Astrocyte of the cerebellum (primary cell): ENCODE data around the gene PPP1R1B.

ENCODE experiments used
- DNase-seq: peaks from one replicate; pipeline ENCODE4 v3.0.0-alpha.2; 2011; ENCODE audit warnings: low read depth
- H3K4me3 ChIP-seq: 2 replicates; pipeline ENCODE4 v1.5.1; 2011; ENCODE audit warnings: mild to moderate bottlenecking, low read depth, low read length, moderate library complexity
- in situ Hi-C: cut with HindIII; loops from 2 replicates; pipeline ENCODE4 v1.10.0; 2017; ENCODE audit warnings: low sequenced_read_pairs
- TF ChIP-seq, protein P1 (sequence below): IDR thresholded peaks from 2 replicates; pipeline ENCODE4 v1.5.1; 2012; ENCODE audit warnings: low read length, low read depth, moderate library complexity, mild to moderate bottlenecking; ENCODE audit errors: missing control alignments

Gene PPP1R1B

DNA sequence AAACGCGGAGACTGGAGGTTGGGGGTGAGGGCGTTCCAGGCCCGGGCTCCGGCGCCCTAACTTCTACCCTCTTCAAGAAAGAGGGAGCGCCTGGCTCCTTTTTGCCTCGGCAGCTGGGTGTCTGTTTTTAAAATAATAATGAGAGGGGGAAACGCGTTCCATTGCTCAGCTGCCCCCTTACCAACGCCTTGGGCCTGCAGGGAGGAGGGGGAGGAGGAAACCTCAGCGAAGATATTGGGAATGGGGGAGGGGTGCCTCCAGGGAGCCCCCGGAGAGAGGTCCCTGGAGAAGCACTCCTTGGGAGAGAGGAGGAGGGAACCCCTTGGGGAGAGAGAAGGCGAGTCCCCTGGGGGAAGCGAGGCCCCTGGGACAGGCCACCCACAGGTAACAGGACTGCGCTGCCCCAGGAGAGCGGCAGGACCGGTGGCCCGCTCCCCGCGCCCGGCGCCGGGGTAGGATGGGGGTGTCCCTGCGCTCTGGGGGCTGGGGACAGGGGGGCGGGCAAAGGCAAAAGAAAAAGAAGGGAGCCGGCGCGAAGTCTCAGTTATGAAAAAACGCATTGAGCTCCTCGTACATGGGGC lies 21.8 kb upstream of the PPP1R1B start:
- no peak for DNase-seq
- TF ChIP-seq, protein P1, sequence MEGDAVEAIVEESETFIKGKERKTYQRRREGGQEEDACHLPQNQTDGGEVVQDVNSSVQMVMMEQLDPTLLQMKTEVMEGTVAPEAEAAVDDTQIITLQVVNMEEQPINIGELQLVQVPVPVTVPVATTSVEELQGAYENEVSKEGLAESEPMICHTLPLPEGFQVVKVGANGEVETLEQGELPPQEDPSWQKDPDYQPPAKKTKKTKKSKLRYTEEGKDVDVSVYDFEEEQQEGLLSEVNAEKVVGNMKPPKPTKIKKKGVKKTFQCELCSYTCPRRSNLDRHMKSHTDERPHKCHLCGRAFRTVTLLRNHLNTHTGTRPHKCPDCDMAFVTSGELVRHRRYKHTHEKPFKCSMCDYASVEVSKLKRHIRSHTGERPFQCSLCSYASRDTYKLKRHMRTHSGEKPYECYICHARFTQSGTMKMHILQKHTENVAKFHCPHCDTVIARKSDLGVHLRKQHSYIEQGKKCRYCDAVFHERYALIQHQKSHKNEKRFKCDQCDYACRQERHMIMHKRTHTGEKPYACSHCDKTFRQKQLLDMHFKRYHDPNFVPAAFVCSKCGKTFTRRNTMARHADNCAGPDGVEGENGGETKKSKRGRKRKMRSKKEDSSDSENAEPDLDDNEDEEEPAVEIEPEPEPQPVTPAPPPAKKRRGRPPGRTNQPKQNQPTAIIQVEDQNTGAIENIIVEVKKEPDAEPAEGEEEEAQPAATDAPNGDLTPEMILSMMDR = no peak
- H3K4me3 ChIP-seq = no peak overlapping the region
- in situ Hi-C loops = no loop called here

DNA sequence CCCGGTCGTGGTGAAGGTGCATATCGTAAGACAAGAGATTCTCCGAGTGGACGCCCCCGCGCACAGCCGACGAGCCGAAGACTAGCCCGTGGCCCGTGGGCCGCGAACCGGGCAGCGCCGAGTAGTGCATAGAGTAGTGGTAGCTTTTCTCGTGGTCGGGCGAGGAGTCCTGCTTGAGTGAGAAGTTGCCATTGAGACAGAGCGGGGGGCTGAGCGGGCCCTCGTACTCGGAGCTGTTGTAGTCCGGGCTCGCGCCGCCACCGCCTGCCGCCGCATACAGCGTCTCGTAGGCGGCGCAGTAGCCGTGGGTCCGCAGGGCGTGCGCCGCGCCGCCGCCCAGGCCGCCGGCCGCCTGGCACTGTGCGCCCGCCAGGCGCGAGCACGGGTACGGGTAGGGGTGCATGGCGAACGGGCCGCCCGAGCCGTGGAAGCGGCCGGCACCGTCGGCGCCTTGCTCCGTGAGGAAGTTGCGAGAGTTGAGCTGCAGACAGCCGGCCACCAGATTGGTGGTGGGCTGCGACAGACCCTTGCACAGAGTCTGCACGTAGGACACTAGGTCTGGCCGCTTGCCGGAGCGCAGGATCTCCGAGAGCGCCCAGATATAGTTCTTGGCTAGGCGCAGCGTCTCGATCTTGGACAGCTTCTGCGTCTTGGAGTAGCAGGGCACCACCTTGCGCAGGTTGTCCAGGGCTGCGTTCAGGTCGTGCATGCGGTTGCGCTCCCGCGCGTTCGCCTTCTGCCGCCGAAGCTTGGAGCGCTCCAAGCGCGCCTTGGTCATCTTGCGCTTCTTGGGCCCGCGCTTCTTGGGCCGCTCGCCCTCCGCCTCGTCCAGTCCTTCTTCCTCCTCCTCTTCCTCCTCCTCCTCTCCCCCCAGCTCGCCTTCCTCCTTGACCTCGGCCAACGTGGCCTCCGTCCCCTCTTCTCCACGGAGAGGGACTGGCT lies 21.0 kb upstream of the PPP1R1B start:
- no peak for DNase-seq
- TF ChIP-seq, protein P1 = no peak
- H3K4me3 ChIP-seq = no peak overlapping the region
- in situ Hi-C loops = no loop called here

DNA sequence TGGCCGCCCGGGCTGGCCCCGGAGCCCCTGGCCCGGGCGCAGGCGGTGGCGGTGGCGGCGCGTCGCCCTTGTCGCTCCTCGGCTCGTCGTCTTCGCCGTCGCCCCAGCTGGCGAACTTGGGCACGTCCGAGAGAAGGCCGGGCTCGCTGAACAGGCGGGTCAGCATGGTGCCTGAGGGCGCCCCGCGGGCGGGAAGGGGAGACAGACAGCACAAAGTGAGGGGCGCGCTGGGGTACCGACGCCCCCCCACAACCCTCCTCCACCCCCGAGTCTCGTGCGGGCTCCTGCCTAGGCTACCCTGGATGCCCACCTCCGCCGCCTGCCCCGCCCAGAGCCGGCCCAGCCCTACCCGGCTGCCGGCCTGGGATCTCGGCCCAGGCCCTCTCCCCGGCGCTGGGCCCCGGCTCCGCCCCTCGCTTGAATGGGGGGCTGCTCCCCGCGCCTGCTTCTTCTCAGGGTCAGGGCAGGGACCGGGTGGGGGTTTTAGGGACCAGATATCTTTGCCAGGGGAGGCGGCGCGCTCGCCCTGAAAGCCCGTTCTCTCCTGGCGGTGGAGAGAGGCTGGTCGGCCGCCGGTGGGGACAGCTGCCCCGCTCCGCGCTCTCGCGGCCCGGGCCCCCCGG lies 20.2 kb upstream of the PPP1R1B start:
- no peak overlapping the region for H3K4me3 ChIP-seq
- in situ Hi-C loops = no loop called here
- no peak for DNase-seq
- TF ChIP-seq, protein P1 = no peak

DNA sequence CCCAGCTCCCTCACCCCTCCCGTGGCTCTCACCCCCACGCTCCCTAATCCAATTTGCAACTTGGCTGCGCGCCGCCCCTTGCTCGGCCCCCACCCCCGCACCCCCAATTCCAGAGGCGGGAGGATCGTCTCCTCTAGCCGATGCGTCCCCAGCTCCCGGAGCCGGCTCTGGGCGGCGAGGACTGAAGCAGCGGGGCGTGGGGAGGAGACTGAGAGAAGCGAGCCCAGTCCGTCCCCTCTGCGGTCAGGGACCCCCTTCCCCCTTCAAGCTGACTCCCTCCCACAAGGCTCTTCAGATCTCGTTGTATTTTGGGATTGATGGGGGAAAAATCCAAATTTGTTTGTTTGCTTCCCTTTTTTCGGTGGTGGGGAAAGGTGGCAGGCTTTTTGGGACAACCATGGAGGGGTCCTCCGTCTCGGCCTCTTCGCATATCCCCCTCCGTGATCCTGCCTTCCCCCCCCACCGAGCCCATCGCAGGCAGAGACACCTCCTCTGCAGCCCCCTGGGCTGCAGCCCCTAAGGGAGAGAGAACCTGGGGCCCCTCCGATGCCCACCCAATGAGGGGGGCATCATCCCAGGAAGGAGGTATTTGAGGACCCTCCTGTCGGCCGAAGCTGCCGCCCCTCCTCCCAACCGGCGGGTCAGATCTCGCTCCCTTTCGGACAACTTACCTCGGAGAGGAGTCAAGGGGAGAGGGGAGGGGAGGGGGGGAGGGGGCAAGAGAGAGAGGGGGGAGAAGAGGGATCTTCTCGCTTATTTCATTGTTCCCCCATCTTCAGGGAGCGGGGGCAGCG lies 19.5 kb upstream of the PPP1R1B start:
- no peak for DNase-seq
- TF ChIP-seq, protein P1 = no peak
- in situ Hi-C loops = no loop called here
- no peak overlapping the region for H3K4me3 ChIP-seq

DNA sequence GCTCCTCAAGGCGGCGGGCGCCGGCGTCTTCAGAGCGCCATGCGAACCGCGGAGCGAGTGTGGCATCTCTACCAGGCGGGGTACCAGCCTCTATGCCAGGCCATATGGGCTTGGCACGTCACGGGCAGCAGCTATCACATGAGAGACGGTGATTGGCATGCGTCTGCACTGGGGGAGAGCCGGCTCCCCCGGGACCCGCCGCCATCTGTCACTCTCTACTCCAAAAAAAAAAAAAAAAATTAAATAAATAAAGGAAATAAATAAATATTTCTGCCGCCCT lies 19.0 kb upstream of the PPP1R1B start, which contains the start of gene NEUROD2:
TSS of gene NEUROD2 (minus strand) at position 70 of the 280 bp plus-strand sequence. CDS start 1,321 bp downstream, outside the sequence.
- in situ Hi-C loops = no loop called here
- TF ChIP-seq, protein P1 = no peak
- DNase-seq = no peak
- no peak within 1 kb of the TSS for H3K4me3 ChIP-seq

DNA sequence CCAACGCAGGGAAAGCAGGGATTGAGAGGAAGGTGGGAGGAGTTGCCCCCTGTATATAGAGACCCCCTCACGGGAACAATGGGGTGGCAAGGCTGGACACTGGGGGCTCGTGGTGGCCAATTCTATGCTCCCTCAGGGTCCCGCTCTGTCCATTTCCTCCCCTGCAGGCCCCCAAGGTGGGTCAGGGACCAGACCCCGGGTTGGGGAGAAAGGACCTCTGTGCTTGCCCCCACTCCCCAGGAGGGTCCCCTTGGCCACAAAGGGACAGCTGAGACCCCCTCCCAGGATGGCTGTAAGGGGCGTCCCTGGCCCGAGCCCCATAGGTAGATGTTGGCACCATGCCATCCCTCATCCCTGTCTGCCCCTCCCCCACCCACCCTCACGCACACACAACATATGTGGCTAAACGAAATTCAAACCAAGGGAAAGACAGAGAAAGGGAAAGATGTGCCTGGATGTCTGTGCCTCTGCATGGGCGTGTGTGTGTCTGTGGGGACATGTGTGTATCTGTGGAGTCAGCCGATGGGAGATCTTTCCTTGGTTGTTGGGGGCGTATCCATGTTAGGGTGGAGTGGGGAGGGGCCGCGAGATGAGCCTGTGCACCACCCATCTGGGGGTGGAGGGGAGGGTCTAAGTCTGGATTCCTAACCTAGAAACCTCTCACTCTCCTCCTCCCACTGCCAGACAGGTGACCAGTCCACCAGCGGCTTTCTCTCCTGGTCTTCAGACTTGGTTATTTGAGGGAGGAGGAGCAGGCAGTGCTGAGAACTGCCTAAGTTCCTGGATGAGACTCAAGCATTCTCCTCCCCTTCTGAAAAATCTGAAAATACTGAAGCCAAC lies 18.4 kb upstream of the PPP1R1B start:
- H3K4me3 ChIP-seq = no peak overlapping the region
- no peak for DNase-seq
- in situ Hi-C loops = no loop called here
- TF ChIP-seq, protein P1 = no peak
